Gastrocnemius medialis (tissue), 4 donors: ENCODE results near the gene B3GNT7. TPM values are rescaled to one million over a fixed set of nuclear protein-coding genes. Genes with fewer than 3 reads are reported as not detected.

ENCODE experiments used
- ATAC-seq, 2 donors: fragments of 150-250 bp; one replicate each; pipeline ENCODE4 v1.9.1; 2016
- DNase-seq, 2 donors: peaks; one replicate each; pipeline ENCODE4 v3.0.0-alpha.2; 2019
- H3K27ac ChIP-seq, 4 donors: fragments of 200-600 bp; sonication (generic); 1 replicate in 1 of 4; 2 replicates in 3 of 4; pipeline ENCODE4 v1.5.1; 2016 to 2018; ENCODE audit warnings: mild to moderate bottlenecking in 2 of 4, moderate library complexity in 1 of 4
- H3K27me3 ChIP-seq, 3 donors: fragments of 200-600 bp; sonication (generic) in 2 of 3; 1 replicate in 1 of 3; 2 replicates in 2 of 3; pipeline versions ENCODE4 v1.5.1 to v1.6.0; 2016 to 2019; ENCODE audit warnings: mild to moderate bottlenecking in 1 of 3, moderate library complexity in 1 of 3
- H3K36me3 ChIP-seq, 2 donors: fragments of 200-600 bp; sonication (generic) in 1 of 2; one replicate each; pipeline ENCODE4 v1.5.1; 2017 to 2018
- H3K4me1 ChIP-seq, 2 donors: fragments of 200-600 bp; sonication (generic) in 1 of 2; one replicate each; pipeline ENCODE4 v1.5.1; 2016 to 2017; ENCODE audit warnings: mild to moderate bottlenecking in 2 of 2
- H3K4me3 ChIP-seq, 4 donors: fragments of 200-600 bp; sonication (generic) in 3 of 4; 1 replicate in 1 of 4; 2 replicates in 3 of 4; pipeline ENCODE4 v1.5.1; 2016 to 2019; ENCODE audit warnings: mild to moderate bottlenecking in 2 of 4
- H3K9me3 ChIP-seq, 3 donors: fragments of 200-600 bp; sonication (generic) in 2 of 3; 1 replicate in 1 of 3; 2 replicates in 2 of 3; pipeline ENCODE4 v1.5.1; 2016 to 2019
- POLR2A ChIP-seq, 2 donors: fragments of 450-650 bp; IDR thresholded peaks; one replicate each; pipeline ENCODE4 v1.6.1; 2017; ENCODE audit warnings: antibody characterized with exemption in 2 of 2, mild to moderate bottlenecking in 2 of 2, moderate library complexity in 2 of 2
- in situ Hi-C, 4 donors: fragments of 200-750 bp; cut with MboI; loops; one replicate each; pipeline versions ENCODE4 v1.15.0 to v1.8.0; 2017; ENCODE audit warnings: low sequenced_read_pairs in 4 of 4
- intact Hi-C: fragments of 100-400 bp; cut with DNase I; formaldehyde crosslinking; loops from one replicate; pipeline ENCODE4 v1.15.1; 2023; ENCODE audit warnings: low total_unique reads
- total RNA-seq, 4 donors: library from RNA; depleted of rRNA; stranded (reverse); fragments of >200 nt; gene quantifications; one replicate each; pipeline versions ENCODE4 v1.1.0 to v1.2.3, GENCODE V29; 2016
- TF ChIP-seq, protein P1 (sequence below), 5 experiments: fragments of 450-650 bp in 3 of 5; fragments of 200-600 bp in 2 of 5; sonication (generic) in 2 of 5; IDR thresholded peaks in 4 of 5; conservative IDR thresholded peaks in 1 of 5; 1 replicate in 4 of 5; 2 replicates in 1 of 5; pipeline ENCODE4 v1.5.1; 2016 to 2019; ENCODE audit warnings: antibody characterized with exemption in 5 of 5, mild to moderate bottlenecking in 3 of 5, moderate library complexity in 3 of 5

The B3GNT7 gene
- total RNA-seq, 4 donors from 2014 or later: 0.10 to 0.60 (median 0.44) TPM

GRCh38 chr2:231396058-231396821 is 730 bp downstream of the B3GNT7 start:
- Histone ChIP-seq H3K9me3 (no peaks in the 10 kb centered on the region), H3K27ac (no peak overlapping the region), H3K4me1 (peaks cover 0 to 5% of the 10 kb centered on the region in 2 donors), H3K36me3 (no peaks in the 10 kb centered on the region), H3K4me3 (peak overlapping the region in 1 of 4 donors; percentile 5), H3K27me3 (peaks cover 8 to 18% (median 17%) of the 10 kb centered on the region in 3 donors)
- in situ Hi-C loops (no loop called here), intact Hi-C loops (no loop called here)
- ATAC-seq: no peak
- DNase-seq: no peak
- TF ChIP-seq POLR2A (IDR thresholded peaks at IDR 0.05): no peak
- TF ChIP-seq, protein P1, sequence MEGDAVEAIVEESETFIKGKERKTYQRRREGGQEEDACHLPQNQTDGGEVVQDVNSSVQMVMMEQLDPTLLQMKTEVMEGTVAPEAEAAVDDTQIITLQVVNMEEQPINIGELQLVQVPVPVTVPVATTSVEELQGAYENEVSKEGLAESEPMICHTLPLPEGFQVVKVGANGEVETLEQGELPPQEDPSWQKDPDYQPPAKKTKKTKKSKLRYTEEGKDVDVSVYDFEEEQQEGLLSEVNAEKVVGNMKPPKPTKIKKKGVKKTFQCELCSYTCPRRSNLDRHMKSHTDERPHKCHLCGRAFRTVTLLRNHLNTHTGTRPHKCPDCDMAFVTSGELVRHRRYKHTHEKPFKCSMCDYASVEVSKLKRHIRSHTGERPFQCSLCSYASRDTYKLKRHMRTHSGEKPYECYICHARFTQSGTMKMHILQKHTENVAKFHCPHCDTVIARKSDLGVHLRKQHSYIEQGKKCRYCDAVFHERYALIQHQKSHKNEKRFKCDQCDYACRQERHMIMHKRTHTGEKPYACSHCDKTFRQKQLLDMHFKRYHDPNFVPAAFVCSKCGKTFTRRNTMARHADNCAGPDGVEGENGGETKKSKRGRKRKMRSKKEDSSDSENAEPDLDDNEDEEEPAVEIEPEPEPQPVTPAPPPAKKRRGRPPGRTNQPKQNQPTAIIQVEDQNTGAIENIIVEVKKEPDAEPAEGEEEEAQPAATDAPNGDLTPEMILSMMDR (IDR thresholded peaks at IDR 0.05 in 4 of 5, conservative IDR thresholded peaks at IDR 0.05 in 1 of 5): no peak

GRCh38 chr2:231397011-231397927 is 1.8 kb downstream of the B3GNT7 start:
- peaks cover 8 to 18% (median 17%) of the 10 kb centered on the region in 3 donors for H3K27me3 ChIP-seq
- H3K36me3 ChIP-seq: no peaks in the 10 kb centered on the region
- H3K9me3 ChIP-seq: no peaks in the 10 kb centered on the region
- in situ Hi-C loops: no loop called here
- TF ChIP-seq, protein P1 (IDR thresholded peaks at IDR 0.05 in 4 of 5, conservative IDR thresholded peaks at IDR 0.05 in 1 of 5): no peak
- peaks cover 0 to 5% of the 10 kb centered on the region in 2 donors for H3K4me1 ChIP-seq
- no peak overlapping the region for H3K27ac ChIP-seq
- no peak overlapping the region for H3K4me3 ChIP-seq
- intact Hi-C loops: no loop called here
- DNase-seq (no peak), ATAC-seq (no peak)

DNA sequence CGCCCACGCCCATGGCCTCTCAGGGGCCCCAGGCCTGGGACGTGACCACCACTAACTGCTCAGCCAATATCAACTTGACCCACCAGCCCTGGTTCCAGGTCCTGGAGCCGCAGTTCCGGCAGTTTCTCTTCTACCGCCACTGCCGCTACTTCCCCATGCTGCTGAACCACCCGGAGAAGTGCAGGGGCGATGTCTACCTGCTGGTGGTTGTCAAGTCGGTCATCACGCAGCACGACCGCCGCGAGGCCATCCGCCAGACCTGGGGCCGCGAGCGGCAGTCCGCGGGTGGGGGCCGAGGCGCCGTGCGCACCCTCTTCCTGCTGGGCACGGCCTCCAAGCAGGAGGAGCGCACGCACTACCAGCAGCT is 2.4 kb downstream of the B3GNT7 start:
- no peaks in the 10 kb centered on the region for H3K36me3 ChIP-seq
- intact Hi-C loops: no loop called here
- H3K27ac ChIP-seq: no peak overlapping the region
- peaks cover 8 to 18% (median 17%) of the 10 kb centered on the region in 3 donors for H3K27me3 ChIP-seq
- no peak for DNase-seq
- peaks cover 0 to 5% of the 10 kb centered on the region in 2 donors for H3K4me1 ChIP-seq
- ATAC-seq: no peak
- no peak for TF ChIP-seq POLR2A (IDR thresholded peaks at IDR 0.05)
- TF ChIP-seq, protein P1 (IDR thresholded peaks at IDR 0.05 in 4 of 5, conservative IDR thresholded peaks at IDR 0.05 in 1 of 5): no peak
- in situ Hi-C loops: no loop called here
- H3K4me3 ChIP-seq: no peak overlapping the region
- H3K9me3 ChIP-seq: no peaks in the 10 kb centered on the region

DNA sequence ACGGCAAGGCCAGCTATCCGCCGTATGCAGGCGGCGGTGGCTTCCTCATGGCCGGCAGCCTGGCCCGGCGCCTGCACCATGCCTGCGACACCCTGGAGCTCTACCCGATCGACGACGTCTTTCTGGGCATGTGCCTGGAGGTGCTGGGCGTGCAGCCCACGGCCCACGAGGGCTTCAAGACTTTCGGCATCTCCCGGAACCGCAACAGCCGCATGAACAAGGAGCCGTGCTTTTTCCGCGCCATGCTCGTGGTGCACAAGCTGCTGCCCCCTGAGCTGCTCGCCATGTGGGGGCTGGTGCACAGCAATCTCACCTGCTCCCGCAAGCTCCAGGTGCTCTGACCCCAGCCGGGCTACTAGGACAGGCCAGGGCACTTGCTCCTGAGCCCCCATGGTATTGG is 3.1 kb downstream of the B3GNT7 start:
- DNase-seq: no peak
- Histone ChIP-seq H3K4me3 (no peak overlapping the region), H3K27me3 (peaks cover 8 to 18% (median 17%) of the 10 kb centered on the region in 3 donors), H3K9me3 (no peaks in the 10 kb centered on the region), H3K27ac (no peak overlapping the region), H3K4me1 (peaks cover 0 to 5% of the 10 kb centered on the region in 2 donors), H3K36me3 (no peaks in the 10 kb centered on the region)
- no peak for ATAC-seq
- TF ChIP-seq, protein P1 (IDR thresholded peaks at IDR 0.05 in 4 of 5, conservative IDR thresholded peaks at IDR 0.05 in 1 of 5): no peak
- no peak for TF ChIP-seq POLR2A (IDR thresholded peaks at IDR 0.05)
- in situ Hi-C loops: no loop called here
- intact Hi-C loops: no loop called here
